Astrocyte (in vitro differentiated cells and primary cell): ENCODE measurements around the gene BCL2L1.
A peak's percentile ranks its signal among the peaks of the same experiment; 100 is the strongest.

Experiments
- EZH2 ChIP-seq: IDR thresholded peaks from 2 replicates; pipeline ENCODE4 v1.6.1; 2012; ENCODE audit warnings: mild to moderate bottlenecking, low read length, inconsistent platforms; ENCODE audit not compliant: insufficient read depth
- TF ChIP-seq, protein P1 (sequence below): IDR thresholded peaks from 2 replicates; pipeline ENCODE4 v1.5.1; 2011; ENCODE audit warnings: low read depth, mild to moderate bottlenecking, inconsistent platforms, low read length, moderate library complexity; ENCODE audit not compliant: insufficient read depth

DNA sequence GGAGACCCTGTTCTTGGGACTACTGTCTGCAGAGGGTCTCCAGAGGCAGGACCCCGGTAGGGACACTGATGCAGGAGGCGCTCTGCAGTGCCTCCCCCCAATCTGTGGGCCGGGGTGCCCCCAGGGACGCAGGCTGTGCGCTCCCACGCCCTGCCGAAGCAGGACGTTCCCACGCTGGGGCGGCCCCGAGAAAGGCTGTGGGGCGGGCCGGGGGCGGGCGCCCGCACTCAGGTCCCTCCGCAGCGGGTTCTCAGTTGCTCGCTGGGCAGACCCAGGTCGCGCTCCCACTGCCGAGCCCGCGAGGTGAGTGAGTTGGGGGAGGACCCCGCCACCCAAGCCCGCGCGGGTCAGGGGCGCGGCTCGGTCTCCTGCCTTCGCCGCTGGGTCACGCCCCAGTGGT, 85.0 kb downstream of the BCL2L1 start, which contains the start of gene COX4I2:
- TF ChIP-seq EZH2, result peak; percentile 38
- TF ChIP-seq, protein P1, sequence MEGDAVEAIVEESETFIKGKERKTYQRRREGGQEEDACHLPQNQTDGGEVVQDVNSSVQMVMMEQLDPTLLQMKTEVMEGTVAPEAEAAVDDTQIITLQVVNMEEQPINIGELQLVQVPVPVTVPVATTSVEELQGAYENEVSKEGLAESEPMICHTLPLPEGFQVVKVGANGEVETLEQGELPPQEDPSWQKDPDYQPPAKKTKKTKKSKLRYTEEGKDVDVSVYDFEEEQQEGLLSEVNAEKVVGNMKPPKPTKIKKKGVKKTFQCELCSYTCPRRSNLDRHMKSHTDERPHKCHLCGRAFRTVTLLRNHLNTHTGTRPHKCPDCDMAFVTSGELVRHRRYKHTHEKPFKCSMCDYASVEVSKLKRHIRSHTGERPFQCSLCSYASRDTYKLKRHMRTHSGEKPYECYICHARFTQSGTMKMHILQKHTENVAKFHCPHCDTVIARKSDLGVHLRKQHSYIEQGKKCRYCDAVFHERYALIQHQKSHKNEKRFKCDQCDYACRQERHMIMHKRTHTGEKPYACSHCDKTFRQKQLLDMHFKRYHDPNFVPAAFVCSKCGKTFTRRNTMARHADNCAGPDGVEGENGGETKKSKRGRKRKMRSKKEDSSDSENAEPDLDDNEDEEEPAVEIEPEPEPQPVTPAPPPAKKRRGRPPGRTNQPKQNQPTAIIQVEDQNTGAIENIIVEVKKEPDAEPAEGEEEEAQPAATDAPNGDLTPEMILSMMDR, result no peak
